Activated gamma-delta T cell treated with anti-CD3 and anti-CD28 coated beads, Interleukin-2, amount 50 U/mL, for 16 hours (primary cell): ENCODE results near the gene TUBD1.

Source experiments
- DNase-seq: peaks from one replicate; pipeline ENCODE4 v3.0.0-alpha.2; 2020; ENCODE audit warnings: low read depth

Gene TUBD1

GRCh38 chr17:59814685-59815084, 78.1 kb downstream of the TUBD1 start:
- DNase-seq, result no peak

GRCh38 chr17:59814276-59814675, 78.5 kb downstream of the TUBD1 start:
- no peak for DNase-seq

GRCh38 chr17:59812139-59812538, 80.6 kb downstream of the TUBD1 start:
- no peak for DNase-seq

GRCh38 chr17:59811209-59811608, 81.5 kb downstream of the TUBD1 start:
- DNase-seq, result no peak

GRCh38 chr17:59810894-59811153, 81.9 kb downstream of the TUBD1 start:
- no peak for DNase-seq
